K562 (cell line): Measurements from ENCODE around the gene RNF32. TPM values are rescaled to one million over a fixed set of nuclear protein-coding genes. Genes with fewer than 3 reads are reported as not detected.

Experiments used
- ARNT ChIP-seq, 2 experiments: fragments of 450-650 bp; IDR thresholded peaks; 2 replicates each; pipeline ENCODE4 v1.6.1; 2016; ENCODE audit warnings: mild to moderate bottlenecking in 1 of 2
- BRD4 ChIP-seq: fragments of 200-600 bp; sonication (generic); IDR thresholded peaks from 2 replicates; pipeline ENCODE4 v1.6.1; 2017; ENCODE audit warnings: inconsistent platforms
- CBFA2T3 ChIP-seq: fragments of 450-650 bp; IDR thresholded peaks from 2 replicates; pipeline ENCODE4 v1.6.1; 2017
- CREM ChIP-seq: IDR thresholded peaks from 2 replicates; pipeline ENCODE4 v1.6.1; 2014; ENCODE audit warnings: antibody characterized with exemption, low read depth
- FOXA1 ChIP-seq: fragments of 450-650 bp; IDR thresholded peaks from 2 replicates; pipeline ENCODE4 v1.6.1; 2016; ENCODE audit warnings: mild to moderate bottlenecking, borderline replicate concordance
- HNRNPH1 ChIP-seq: fragments of 200-400 bp; formaldehyde crosslinking; optimal IDR thresholded peaks from 2 replicates; pipeline ENCODE3; 2017; ENCODE audit warnings: low read depth, mild to moderate bottlenecking, low read length, moderate library complexity
- KHSRP ChIP-seq: fragments of 450-650 bp; IDR thresholded peaks from 2 replicates; pipeline ENCODE4 v1.6.1; 2017
- MAFK ChIP-seq: IDR thresholded peaks from 2 replicates; pipeline ENCODE4 v1.6.1; 2011; ENCODE audit warnings: low read length, improper control_type of control experiment
- MCM3 ChIP-seq: fragments of 450-650 bp; IDR thresholded peaks from 2 replicates; pipeline ENCODE4 v1.6.1; 2016
- RBM22 ChIP-seq: fragments of 200-400 bp; formaldehyde crosslinking; IDR thresholded peaks from 2 replicates; pipeline ENCODE4 v1.6.1; 2018; ENCODE audit warnings: low read length, low read depth; ENCODE audit not compliant: poor library complexity, severe bottlenecking
- SMARCB1 ChIP-seq: IDR thresholded peaks from 2 replicates; pipeline ENCODE4 v1.6.1; 2011; ENCODE audit warnings: improper control_type of control experiment, low read depth; ENCODE audit not compliant: insufficient read length
- TBP ChIP-seq: optimal IDR thresholded peaks from 2 replicates; pipeline ENCODE3; 2011; ENCODE audit warnings: low read depth, low read length, improper control_type of control experiment
- TEAD2 ChIP-seq: fragments of 450-650 bp; IDR thresholded peaks from 2 replicates; pipeline ENCODE4 v1.6.1; 2016; ENCODE audit warnings: missing genetic modification characterization, control low read depth, missing compliant biosample characterization
- ZFPM2 ChIP-seq: fragments of 250-450 bp; sonication (Bioruptor Pico); IDR thresholded peaks from 2 replicates; pipeline ENCODE4 v1.5.1; 2022; ENCODE audit warnings: mild to moderate bottlenecking
- ZNF133 ChIP-seq: fragments of 250-450 bp; sonication (Bioruptor Pico); IDR thresholded peaks from 2 replicates; pipeline ENCODE4 v1.4.0; 2020; ENCODE audit warnings: mild to moderate bottlenecking
- ZNF79 ChIP-seq: fragments of 250-450 bp; sonication (Bioruptor Pico); IDR thresholded peaks from 2 replicates; pipeline ENCODE4 v1.4.0; 2020; ENCODE audit warnings: low read depth, mild to moderate bottlenecking, moderate library complexity
- polyA plus RNA-seq, 8 experiments: library from polyadenylated mRNA; depleted of rRNA in 4 of 8; stranded (reverse) in 5 of 8; unstranded in 3 of 8; fragments of >200 nt; fragmentation: Nextera tagmentation in 2 of 8; fragmentation: Illumina TruSeq in 1 of 8; extraction: Ambion mirVana in 2 of 8; extraction: Trizol in 1 of 8; gene quantifications; 2 replicates each; pipeline versions ENCODE4 v1.2.1 to v1.2.3, GENCODE V29; 2011 to 2014; ENCODE audit warnings: inconsistent platforms in 1 of 8, missing spikeins in 1 of 8
- total RNA-seq, 7 experiments: library from RNA; depleted of rRNA in 6 of 7; stranded (reverse); fragments of >200 nt in 6 of 7; fragmentation: Illumina TruSeq in 2 of 7; extraction: Trizol in 2 of 7; gene quantifications; 2 replicates each; pipeline versions ENCODE4 v1.2.1 to v1.2.3, GENCODE V29; 2011 to 2021; ENCODE audit warnings: low replicate concordance in 1 of 7
- TF ChIP-seq, protein P1 (sequence below): IDR thresholded peaks from 2 replicates; pipeline ENCODE4 v1.6.1; 2012; ENCODE audit warnings: low read depth, low read length, improper control_type of control experiment, borderline replicate concordance
- TF ChIP-seq, protein P2 (sequence below): fragments of 250-450 bp; sonication (Bioruptor Pico); IDR thresholded peaks from 2 replicates; pipeline ENCODE4 v1.9.0; 2021; ENCODE audit warnings: mild to moderate bottlenecking, inconsistent platforms
- TF ChIP-seq, protein P3 (sequence below): sonication (generic); formaldehyde crosslinking; IDR thresholded peaks from 2 replicates; pipeline ENCODE4 v1.8.1; 2023; ENCODE audit warnings: mild to moderate bottlenecking, missing genetic modification reagents
- TF ChIP-seq, protein P4 (sequence below): fragments of 450-650 bp; IDR thresholded peaks from 2 replicates; pipeline ENCODE4 v1.6.1; 2018; ENCODE audit not compliant: partially characterized antibody

Gene RNF32
- total and polyA plus RNA-seq, 9 of the 15 experiments (the other 6 are each of a cell fraction or from before 2014, with no cell fraction given), result 2.6 to 7.0 (median 4.6) TPM

DNA sequence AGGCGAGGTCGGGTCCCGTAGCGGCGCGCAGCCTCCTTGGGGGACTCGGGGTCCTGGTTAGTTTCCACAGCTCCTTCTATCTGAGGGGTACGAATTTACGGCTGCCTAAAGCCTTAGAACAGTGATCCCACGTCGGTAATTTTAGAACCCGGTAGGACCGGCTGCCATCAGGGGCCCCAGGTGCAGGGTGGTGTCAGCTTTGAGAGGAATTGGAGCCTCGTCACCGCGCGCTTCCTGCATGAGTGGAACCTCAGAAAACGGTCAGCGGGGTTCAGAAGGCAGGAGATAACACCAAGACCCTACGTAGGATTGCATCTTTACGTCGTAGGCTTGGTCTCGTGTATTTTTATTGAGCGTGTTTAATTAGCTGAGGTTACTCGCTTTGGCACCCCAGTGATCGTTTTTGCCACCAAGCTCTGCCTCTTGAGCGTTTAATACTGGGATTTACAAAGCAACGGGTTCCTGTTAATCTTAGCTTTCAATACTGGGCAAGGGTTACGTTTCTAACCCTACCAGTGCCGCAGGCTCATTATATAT lies 443 bp downstream of the RNF32 start (continued):
- TF ChIP-seq KHSRP, result no peak
- TF ChIP-seq RBM22, result no peak
- TF ChIP-seq, protein P1, sequence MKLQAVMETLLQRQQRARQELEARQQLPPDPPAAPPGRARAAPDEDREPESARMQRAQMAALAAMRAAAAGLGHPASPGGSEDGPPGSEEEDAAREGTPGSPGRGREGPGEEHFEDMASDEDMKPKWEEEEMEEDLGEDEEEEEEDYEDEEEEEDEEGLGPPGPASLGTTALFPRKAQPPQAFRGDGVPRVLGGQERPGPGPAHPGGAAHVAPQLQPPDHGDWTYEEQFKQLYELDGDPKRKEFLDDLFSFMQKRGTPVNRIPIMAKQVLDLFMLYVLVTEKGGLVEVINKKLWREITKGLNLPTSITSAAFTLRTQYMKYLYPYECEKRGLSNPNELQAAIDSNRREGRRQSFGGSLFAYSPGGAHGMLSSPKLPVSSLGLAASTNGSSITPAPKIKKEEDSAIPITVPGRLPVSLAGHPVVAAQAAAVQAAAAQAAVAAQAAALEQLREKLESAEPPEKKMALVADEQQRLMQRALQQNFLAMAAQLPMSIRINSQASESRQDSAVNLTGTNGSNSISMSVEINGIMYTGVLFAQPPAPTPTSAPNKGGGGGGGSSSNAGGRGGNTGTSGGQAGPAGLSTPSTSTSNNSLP, result no peak
- no peak for TF ChIP-seq MAFK
- TF ChIP-seq ARNT (IDR thresholded peaks at IDR 0.05), result no peak
- TF ChIP-seq BRD4, result no peak; the same call in 1 of the 2 replicates
- TF ChIP-seq FOXA1, result no peak
- no peak for TF ChIP-seq ZNF133 (CRISPR knock-in tag)
- TF ChIP-seq ZFPM2 (CRISPR knock-in tag), result no peak
- TF ChIP-seq HNRNPH1, result no peak
- TF ChIP-seq, protein P2, sequence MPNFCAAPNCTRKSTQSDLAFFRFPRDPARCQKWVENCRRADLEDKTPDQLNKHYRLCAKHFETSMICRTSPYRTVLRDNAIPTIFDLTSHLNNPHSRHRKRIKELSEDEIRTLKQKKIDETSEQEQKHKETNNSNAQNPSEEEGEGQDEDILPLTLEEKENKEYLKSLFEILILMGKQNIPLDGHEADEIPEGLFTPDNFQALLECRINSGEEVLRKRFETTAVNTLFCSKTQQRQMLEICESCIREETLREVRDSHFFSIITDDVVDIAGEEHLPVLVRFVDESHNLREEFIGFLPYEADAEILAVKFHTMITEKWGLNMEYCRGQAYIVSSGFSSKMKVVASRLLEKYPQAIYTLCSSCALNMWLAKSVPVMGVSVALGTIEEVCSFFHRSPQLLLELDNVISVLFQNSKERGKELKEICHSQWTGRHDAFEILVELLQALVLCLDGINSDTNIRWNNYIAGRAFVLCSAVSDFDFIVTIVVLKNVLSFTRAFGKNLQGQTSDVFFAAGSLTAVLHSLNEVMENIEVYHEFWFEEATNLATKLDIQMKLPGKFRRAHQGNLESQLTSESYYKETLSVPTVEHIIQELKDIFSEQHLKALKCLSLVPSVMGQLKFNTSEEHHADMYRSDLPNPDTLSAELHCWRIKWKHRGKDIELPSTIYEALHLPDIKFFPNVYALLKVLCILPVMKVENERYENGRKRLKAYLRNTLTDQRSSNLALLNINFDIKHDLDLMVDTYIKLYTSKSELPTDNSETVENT (CRISPR knock-in tag), result no peak; the same call in 1 of the 2 replicates
- no peak for TF ChIP-seq SMARCB1
- TF ChIP-seq, protein P3, sequence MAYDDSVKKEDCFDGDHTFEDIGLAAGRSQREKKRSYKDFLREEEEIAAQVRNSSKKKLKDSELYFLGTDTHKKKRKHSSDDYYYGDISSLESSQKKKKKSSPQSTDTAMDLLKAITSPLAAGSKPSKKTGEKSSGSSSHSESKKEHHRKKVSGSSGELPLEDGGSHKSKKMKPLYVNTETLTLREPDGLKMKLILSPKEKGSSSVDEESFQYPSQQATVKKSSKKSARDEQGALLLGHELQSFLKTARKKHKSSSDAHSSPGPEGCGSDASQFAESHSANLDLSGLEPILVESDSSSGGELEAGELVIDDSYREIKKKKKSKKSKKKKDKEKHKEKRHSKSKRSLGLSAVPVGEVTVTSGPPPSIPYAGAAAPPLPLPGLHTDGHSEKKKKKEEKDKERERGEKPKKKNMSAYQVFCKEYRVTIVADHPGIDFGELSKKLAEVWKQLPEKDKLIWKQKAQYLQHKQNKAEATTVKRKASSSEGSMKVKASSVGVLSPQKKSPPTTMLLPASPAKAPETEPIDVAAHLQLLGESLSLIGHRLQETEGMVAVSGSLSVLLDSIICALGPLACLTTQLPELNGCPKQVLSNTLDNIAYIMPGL (CRISPR knock-in tag), result no peak
- TF ChIP-seq, protein P4, sequence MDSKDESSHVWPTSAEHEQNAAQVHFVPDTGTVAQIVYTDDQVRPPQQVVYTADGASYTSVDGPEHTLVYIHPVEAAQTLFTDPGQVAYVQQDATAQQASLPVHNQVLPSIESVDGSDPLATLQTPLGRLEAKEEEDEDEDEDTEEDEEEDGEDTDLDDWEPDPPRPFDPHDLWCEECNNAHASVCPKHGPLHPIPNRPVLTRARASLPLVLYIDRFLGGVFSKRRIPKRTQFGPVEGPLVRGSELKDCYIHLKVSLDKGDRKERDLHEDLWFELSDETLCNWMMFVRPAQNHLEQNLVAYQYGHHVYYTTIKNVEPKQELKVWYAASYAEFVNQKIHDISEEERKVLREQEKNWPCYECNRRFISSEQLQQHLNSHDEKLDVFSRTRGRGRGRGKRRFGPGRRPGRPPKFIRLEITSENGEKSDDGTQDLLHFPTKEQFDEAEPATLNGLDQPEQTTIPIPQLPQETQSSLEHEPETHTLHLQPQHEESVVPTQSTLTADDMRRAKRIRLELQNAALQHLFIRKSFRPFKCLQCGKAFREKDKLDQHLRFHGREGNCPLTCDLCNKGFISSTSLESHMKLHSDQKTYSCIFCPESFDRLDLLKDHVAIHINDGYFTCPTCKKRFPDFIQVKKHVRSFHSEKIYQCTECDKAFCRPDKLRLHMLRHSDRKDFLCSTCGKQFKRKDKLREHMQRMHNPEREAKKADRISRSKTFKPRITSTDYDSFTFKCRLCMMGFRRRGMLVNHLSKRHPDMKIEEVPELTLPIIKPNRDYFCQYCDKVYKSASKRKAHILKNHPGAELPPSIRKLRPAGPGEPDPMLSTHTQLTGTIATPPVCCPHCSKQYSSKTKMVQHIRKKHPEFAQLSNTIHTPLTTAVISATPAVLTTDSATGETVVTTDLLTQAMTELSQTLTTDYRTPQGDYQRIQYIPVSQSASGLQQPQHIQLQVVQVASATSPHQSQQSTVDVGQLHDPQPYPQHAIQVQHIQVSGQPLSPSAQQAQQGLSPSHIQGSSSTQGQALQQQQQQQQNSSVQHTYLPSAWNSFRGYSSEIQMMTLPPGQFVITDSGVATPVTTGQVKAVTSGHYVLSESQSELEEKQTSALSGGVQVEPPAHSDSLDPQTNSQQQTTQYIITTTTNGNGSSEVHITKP, result no peak
- peak; percentile 11 for TF ChIP-seq TBP
- no peak for TF ChIP-seq MCM3
- TF ChIP-seq CREM, result peak; percentile 64; the same call in 1 of the 2 replicates
- TF ChIP-seq ZNF79 (CRISPR knock-in tag), result no peak
- no peak for TF ChIP-seq CBFA2T3
- TF ChIP-seq TEAD2, result no peak
